Mammary epithelial cell (primary cell): Measurements from ENCODE around the gene UQCC5.

ENCODE experiments used
- EZH2 ChIP-seq: IDR thresholded peaks from 2 replicates; pipeline ENCODE4 v1.6.1; 2012; ENCODE audit warnings: low read length, inconsistent platforms, borderline replicate concordance
- TF ChIP-seq, protein P1 (sequence below), 2 donors: IDR thresholded peaks in 1 of 2; conservative IDR thresholded peaks in 1 of 2; 2 replicates each; pipeline ENCODE4 v1.5.1; 2011 to 2012; ENCODE audit warnings: inconsistent platforms in 2 of 2, low read length in 2 of 2, mild to moderate bottlenecking in 2 of 2, control low read depth in 1 of 2, low read depth in 1 of 2; ENCODE audit not compliant: insufficient read depth in 1 of 2; ENCODE audit errors: extremely low read depth in 1 of 2

GRCh38 chr3:52517796-52518722, 18.3 kb upstream of the UQCC5 start:
- TF ChIP-seq, protein P1, sequence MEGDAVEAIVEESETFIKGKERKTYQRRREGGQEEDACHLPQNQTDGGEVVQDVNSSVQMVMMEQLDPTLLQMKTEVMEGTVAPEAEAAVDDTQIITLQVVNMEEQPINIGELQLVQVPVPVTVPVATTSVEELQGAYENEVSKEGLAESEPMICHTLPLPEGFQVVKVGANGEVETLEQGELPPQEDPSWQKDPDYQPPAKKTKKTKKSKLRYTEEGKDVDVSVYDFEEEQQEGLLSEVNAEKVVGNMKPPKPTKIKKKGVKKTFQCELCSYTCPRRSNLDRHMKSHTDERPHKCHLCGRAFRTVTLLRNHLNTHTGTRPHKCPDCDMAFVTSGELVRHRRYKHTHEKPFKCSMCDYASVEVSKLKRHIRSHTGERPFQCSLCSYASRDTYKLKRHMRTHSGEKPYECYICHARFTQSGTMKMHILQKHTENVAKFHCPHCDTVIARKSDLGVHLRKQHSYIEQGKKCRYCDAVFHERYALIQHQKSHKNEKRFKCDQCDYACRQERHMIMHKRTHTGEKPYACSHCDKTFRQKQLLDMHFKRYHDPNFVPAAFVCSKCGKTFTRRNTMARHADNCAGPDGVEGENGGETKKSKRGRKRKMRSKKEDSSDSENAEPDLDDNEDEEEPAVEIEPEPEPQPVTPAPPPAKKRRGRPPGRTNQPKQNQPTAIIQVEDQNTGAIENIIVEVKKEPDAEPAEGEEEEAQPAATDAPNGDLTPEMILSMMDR (conservative IDR thresholded peaks at IDR 0.05 in 1 of 2, IDR thresholded peaks at IDR 0.05 in 1 of 2; ENCODE audit: extremely low read depth in 1 of 2, insufficient read depth in 1 of 2, low read depth in 1 of 2, low read length in 2 of 2): no peak
- no peak for TF ChIP-seq EZH2
